Uterus (tissue), 2 donors: ENCODE data around the gene OTOGL.

Experiments
- POLR2A ChIP-seq, 2 donors: fragments of 450-650 bp; IDR thresholded peaks; one replicate each; pipeline ENCODE4 v1.6.1; 2016; ENCODE audit warnings: antibody characterized with exemption in 2 of 2, mild to moderate bottlenecking in 1 of 2, moderate library complexity in 1 of 2
- TF ChIP-seq, protein P1 (sequence below), 4 experiments: fragments of 200-600 bp in 2 of 4; fragments of 450-650 bp in 2 of 4; sonication (generic) in 2 of 4; IDR thresholded peaks; one replicate each; pipeline ENCODE4 v1.5.1; 2016 to 2019; ENCODE audit warnings: antibody characterized with exemption in 4 of 4, mild to moderate bottlenecking in 2 of 4, moderate library complexity in 1 of 4

DNA sequence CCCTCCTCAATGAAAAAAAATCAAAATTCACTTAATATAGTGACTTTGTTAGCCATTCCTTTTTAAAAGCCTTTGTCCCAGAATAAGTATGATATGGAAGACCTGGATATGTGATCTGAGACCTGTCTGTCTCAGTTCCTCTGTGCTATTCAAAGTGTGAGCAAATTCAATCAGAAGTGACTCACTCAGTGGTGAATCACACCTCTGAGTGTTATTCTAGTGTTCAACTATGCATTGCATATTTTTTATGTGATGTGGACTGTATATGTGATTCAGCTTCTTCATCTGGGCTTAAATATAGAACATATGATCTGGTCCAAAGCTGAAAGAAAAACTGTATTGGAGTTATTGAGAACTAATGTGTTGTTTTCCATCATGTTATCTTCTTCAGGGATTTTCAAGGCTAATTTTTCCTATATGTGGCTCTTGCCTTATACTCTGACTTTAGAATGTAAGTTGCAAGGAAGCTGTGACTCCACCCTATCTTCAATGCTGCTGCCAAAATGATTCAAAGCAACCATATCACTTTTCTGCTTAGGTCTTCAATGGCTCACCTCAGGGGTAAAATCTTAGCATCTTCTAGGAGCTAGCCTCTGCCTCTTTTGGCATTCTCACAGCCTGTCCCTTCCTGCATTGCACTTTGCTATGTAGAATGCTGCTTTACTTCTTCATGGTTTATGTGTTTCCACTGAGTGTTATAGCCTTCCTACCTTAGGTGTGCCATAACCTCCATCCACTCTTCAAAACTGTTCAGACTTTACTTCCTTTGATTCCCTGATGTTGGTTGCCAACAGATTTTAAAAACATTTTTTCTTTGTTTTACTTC lies 169.8 kb downstream of the OTOGL start:
- TF ChIP-seq, protein P1, sequence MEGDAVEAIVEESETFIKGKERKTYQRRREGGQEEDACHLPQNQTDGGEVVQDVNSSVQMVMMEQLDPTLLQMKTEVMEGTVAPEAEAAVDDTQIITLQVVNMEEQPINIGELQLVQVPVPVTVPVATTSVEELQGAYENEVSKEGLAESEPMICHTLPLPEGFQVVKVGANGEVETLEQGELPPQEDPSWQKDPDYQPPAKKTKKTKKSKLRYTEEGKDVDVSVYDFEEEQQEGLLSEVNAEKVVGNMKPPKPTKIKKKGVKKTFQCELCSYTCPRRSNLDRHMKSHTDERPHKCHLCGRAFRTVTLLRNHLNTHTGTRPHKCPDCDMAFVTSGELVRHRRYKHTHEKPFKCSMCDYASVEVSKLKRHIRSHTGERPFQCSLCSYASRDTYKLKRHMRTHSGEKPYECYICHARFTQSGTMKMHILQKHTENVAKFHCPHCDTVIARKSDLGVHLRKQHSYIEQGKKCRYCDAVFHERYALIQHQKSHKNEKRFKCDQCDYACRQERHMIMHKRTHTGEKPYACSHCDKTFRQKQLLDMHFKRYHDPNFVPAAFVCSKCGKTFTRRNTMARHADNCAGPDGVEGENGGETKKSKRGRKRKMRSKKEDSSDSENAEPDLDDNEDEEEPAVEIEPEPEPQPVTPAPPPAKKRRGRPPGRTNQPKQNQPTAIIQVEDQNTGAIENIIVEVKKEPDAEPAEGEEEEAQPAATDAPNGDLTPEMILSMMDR (IDR thresholded peaks at IDR 0.05), result no peak
- no peak for TF ChIP-seq POLR2A (IDR thresholded peaks at IDR 0.05)
